B cell (primary cell): ENCODE data around the gene OR6C76. TPM values are rescaled to one million over a fixed set of nuclear protein-coding genes. Genes with fewer than 3 reads are reported as not detected.

ENCODE experiments used
- ATAC-seq: fragments of 200-7000 bp; cut with Tn5 transposase; one replicate; pipeline ENCODE4 v1.10.0; 2021; ENCODE audit warnings: low read depth, mild to moderate bottlenecking, moderate number of reproducible peaks, moderate library complexity
- CTCF ChIA-PET: fragments of 350-600 bp; sonication (Branson Sonifier 250); formaldehyde crosslinking; loops from one replicate; lab custom pipeline; 2021; ENCODE audit warnings: antibody characterized with exemption, inconsistent platforms; lab: Charles Lee
- POLR2A ChIA-PET: fragments of 350-600 bp; sonication (Branson Sonifier 250); formaldehyde crosslinking; loops from one replicate; lab custom pipeline; 2021; ENCODE audit warnings: antibody characterized with exemption; lab: Charles Lee
- DNase-seq: peaks from one replicate; pipeline ENCODE4 v3.0.0; 2013
- H2AFZ ChIP-seq: 2 replicates; pipeline ENCODE4 v1.6.1; 2012; ENCODE audit warnings: mild to moderate bottlenecking, low read depth, low read length; ENCODE audit not compliant: insufficient read depth, poor library complexity, severe bottlenecking
- H3K27ac ChIP-seq, 2 donors: 1 replicate in 1 of 2; 2 replicates in 1 of 2; pipeline ENCODE4 v1.5.1; 2012 to 2013; ENCODE audit warnings: low read length in 2 of 2, mild to moderate bottlenecking in 2 of 2, moderate library complexity in 1 of 2
- H3K27me3 ChIP-seq, 4 experiments: fragments of 200-600 bp in 1 of 4; sonication (generic) in 1 of 4; replicated peaks in 1 of 4; 1 replicate in 2 of 4; 2 replicates in 2 of 4; pipeline versions ENCODE4 v1.6.1 to v1.7.0; 2013 to 2016; ENCODE audit warnings: low read length in 3 of 4, mild to moderate bottlenecking in 2 of 4, mixed read lengths in 1 of 4, moderate library complexity in 1 of 4; ENCODE audit not compliant: insufficient read depth in 4 of 4, control insufficient read depth in 3 of 4; ENCODE audit errors: control extremely low read depth in 1 of 4
- H3K36me3 ChIP-seq, 2 experiments: replicated peaks in 1 of 2; 1 replicate in 1 of 2; 2 replicates in 1 of 2; pipeline versions ENCODE4 v1.6.1 to v1.7.1; 2013; ENCODE audit warnings: low read length in 1 of 2; ENCODE audit not compliant: insufficient read depth in 2 of 2, control insufficient read depth in 1 of 2; ENCODE audit errors: control extremely low read depth in 1 of 2, extremely low read depth in 1 of 2
- H3K4me1 ChIP-seq, 2 donors: fragments of 200-600 bp in 1 of 2; sonication (generic) in 1 of 2; 1 replicate in 1 of 2; 2 replicates in 1 of 2; pipeline versions ENCODE4 v1.5.1 to v1.6.1; 2013 to 2017; ENCODE audit warnings: low read length in 2 of 2; ENCODE audit not compliant: control insufficient read depth in 2 of 2, insufficient read depth in 2 of 2
- H3K4me2 ChIP-seq: replicated peaks from 2 replicates; pipeline ENCODE3; 2012; ENCODE audit warnings: mild to moderate bottlenecking, low read depth, low read length; ENCODE audit not compliant: poor library complexity, severe bottlenecking
- H3K4me3 ChIP-seq, 5 experiments: fragments of 200-600 bp in 1 of 5; sonication (generic) in 1 of 5; 1 replicate in 3 of 5; 2 replicates in 2 of 5; pipeline versions ENCODE4 v1.5.1 to v1.7.0; 2011 to 2016; ENCODE audit warnings: low read length in 4 of 5, mild to moderate bottlenecking in 4 of 5, low read depth in 2 of 5, control low read depth in 1 of 5, moderate library complexity in 1 of 5; ENCODE audit not compliant: insufficient read depth in 1 of 5; ENCODE audit errors: control extremely low read depth in 1 of 5, extremely low read depth in 1 of 5
- H3K79me2 ChIP-seq: fragments of 200-600 bp; sonication (generic); one replicate; pipeline ENCODE4 v1.6.0; 2016; ENCODE audit warnings: low read length; ENCODE audit not compliant: control insufficient read depth, insufficient read depth
- H3K9ac ChIP-seq: fragments of 200-600 bp; sonication (generic); 2 replicates; pipeline ENCODE4 v1.6.1; 2017; ENCODE audit warnings: mild to moderate bottlenecking, low read length, moderate library complexity
- H3K9me3 ChIP-seq, 3 donors: one replicate each; pipeline versions ENCODE4 v1.6.1 to v1.7.1; 2013; ENCODE audit warnings: low read length in 2 of 3; ENCODE audit not compliant: control insufficient read depth in 2 of 3, insufficient read depth in 1 of 3; ENCODE audit errors: control extremely low read depth in 1 of 3
- H4K20me1 ChIP-seq: 2 replicates; pipeline ENCODE4 v1.6.0; 2012; ENCODE audit warnings: mild to moderate bottlenecking, low read length; ENCODE audit not compliant: insufficient read depth, control insufficient read depth, poor library complexity, severe bottlenecking
- H3K27ac Mint-ChIP-seq: one replicate; pipeline ENCODE4 v1.8.0; 2021; ENCODE audit warnings: mixed read lengths
- H3K27me3 Mint-ChIP-seq: one replicate; pipeline ENCODE4 v1.8.0; 2021; ENCODE audit warnings: mixed read lengths
- H3K4me1 Mint-ChIP-seq: one replicate; pipeline ENCODE4 v1.8.0; 2021; ENCODE audit warnings: mixed read lengths
- H3K4me3 Mint-ChIP-seq: one replicate; pipeline ENCODE4 v1.8.0; 2021; ENCODE audit warnings: mixed read lengths
- H3K9me3 Mint-ChIP-seq: one replicate; pipeline ENCODE4 v1.8.0; 2022; ENCODE audit warnings: mixed read lengths; ENCODE audit not compliant: insufficient read depth
- EZH2 ChIP-seq: IDR thresholded peaks from 2 replicates; pipeline ENCODE4 v1.6.1; 2012; ENCODE audit warnings: borderline replicate concordance, low read depth, mild to moderate bottlenecking, moderate library complexity, low read length; ENCODE audit not compliant: insufficient read depth, poor library complexity, severe bottlenecking
- WGBS: methylation state at CpG from one replicate; pipeline ENCODE4 v1.1.5; 2013; ENCODE audit warnings: missing lambda C conversion rate; ENCODE audit not compliant: insufficient coverage; 5-methylcytosine and 5-hydroxymethylcytosine counted together
- intact Hi-C: fragments of 100-400 bp; cut with micrococcal nuclease; formaldehyde crosslinking; loops from one replicate; pipeline ENCODE4 v1.10.0; 2022
- polyA minus RNA-seq: library from RNA; depleted of rRNA, polyadenylated mRNA; stranded (reverse); fragments of >200 nt; gene quantifications from 2 replicates; pipeline ENCODE4 v1.2.3, GENCODE V29; 2012
- polyA plus RNA-seq: library from polyadenylated mRNA; depleted of rRNA; stranded (reverse); fragments of >200 nt; gene quantifications from 2 replicates; pipeline ENCODE4 v1.2.3, GENCODE V29; 2012
- total RNA-seq, 2 donors: library from RNA; stranded (reverse); fragments of 120-200 nt in 1 of 2; gene quantifications; 1 replicate in 1 of 2; 2 replicates in 1 of 2; pipeline versions ENCODE4 v1.2.3 to v1.2.4, GENCODE V29; 2013 to 2022
- TF ChIP-seq, protein P1 (sequence below): fragments of 200-600 bp; IDR thresholded peaks from one replicate; pipeline ENCODE4 v1.8.0; 2022; ENCODE audit warnings: antibody characterized with exemption, mild to moderate bottlenecking

OR6C76 gene
- not detected in 2 replicates for total RNA-seq
- total RNA-seq (2013) = not detected
- polyA plus RNA-seq = not detected in 2 replicates
- not detected in 2 replicates for polyA minus RNA-seq

GRCh38 chr12:55425954-55426353 lies at the start of gene OR6C76:
TSS of gene OR6C76 (plus strand) at chr12:55426254. CDS start at chr12:55426254, 0 bp downstream.
- 100% methylated on average over 1 of the region's 4 CpGs for WGBS
- Histone ChIP-seq H3K9ac (no peak within 1 kb of the TSS), H3K27ac (no peak within 1 kb of the TSS), H3K79me2 (no peaks in the 10 kb centered on the region), H3K4me2 (no peak within 1 kb of the TSS), H4K20me1 (no peaks in the 10 kb centered on the region), H3K9me3 (no peaks in the 10 kb centered on the region), H2AFZ (no peak within 1 kb of the TSS), H3K4me1 (no peaks in the 10 kb centered on the region), H3K36me3 (no peaks in the 10 kb centered on the region), H3K27me3 (peaks cover 0 to 4% (median 0%) of the 10 kb centered on the region in 4 experiments), H3K4me3 (no peak within 1 kb of the TSS)
- CTCF ChIA-PET = no interaction called here
- POLR2A ChIA-PET = no interaction called here
- DNase-seq = no peak
- Mint-ChIP-seq H3K27ac (no peak within 1 kb of the TSS), H3K4me1 (no peaks in the 10 kb centered on the region), H3K4me3 (no peak within 1 kb of the TSS), H3K9me3 (no peaks in the 10 kb centered on the region), H3K27me3 (peaks cover 12% of the 10 kb centered on the region)
- intact Hi-C loops = no loop called here
- no peak for ATAC-seq
- TF ChIP-seq, protein P1, sequence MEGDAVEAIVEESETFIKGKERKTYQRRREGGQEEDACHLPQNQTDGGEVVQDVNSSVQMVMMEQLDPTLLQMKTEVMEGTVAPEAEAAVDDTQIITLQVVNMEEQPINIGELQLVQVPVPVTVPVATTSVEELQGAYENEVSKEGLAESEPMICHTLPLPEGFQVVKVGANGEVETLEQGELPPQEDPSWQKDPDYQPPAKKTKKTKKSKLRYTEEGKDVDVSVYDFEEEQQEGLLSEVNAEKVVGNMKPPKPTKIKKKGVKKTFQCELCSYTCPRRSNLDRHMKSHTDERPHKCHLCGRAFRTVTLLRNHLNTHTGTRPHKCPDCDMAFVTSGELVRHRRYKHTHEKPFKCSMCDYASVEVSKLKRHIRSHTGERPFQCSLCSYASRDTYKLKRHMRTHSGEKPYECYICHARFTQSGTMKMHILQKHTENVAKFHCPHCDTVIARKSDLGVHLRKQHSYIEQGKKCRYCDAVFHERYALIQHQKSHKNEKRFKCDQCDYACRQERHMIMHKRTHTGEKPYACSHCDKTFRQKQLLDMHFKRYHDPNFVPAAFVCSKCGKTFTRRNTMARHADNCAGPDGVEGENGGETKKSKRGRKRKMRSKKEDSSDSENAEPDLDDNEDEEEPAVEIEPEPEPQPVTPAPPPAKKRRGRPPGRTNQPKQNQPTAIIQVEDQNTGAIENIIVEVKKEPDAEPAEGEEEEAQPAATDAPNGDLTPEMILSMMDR = no peak
- TF ChIP-seq EZH2 = no peak

DNA sequence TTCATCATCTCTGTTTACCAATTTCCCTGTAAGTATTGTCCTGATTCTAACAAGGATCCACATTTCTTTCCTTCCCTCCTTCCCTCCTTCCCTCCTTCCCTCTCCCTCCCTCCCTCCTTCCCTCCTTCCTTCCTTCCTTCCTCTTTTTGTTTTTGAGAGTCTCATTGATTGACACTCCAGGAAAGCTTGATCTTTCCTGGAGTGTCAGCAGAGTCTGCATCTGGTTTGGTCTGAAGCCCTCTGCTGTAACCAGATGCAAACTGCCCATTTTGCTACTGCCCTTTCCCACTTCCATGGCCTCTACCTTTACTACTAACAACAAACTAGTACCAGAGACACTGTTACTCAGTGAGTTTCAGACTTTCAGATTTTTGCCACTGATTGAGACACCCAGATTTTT lies 40.2 kb upstream of the OR6C76 start:
- Histone ChIP-seq H2AFZ (no peak overlapping the region), H3K4me2 (no peak overlapping the region), H4K20me1 (no peaks in the 10 kb centered on the region), H3K27ac (no peak overlapping the region), H3K36me3 (no peaks in the 10 kb centered on the region), H3K9me3 (no peaks in the 10 kb centered on the region), H3K9ac (no peak overlapping the region), H3K79me2 (no peaks in the 10 kb centered on the region), H3K4me3 (no peak overlapping the region), H3K27me3 (no peaks in the 10 kb centered on the region), H3K4me1 (no peaks in the 10 kb centered on the region)
- Mint-ChIP-seq H3K4me1 (no peaks in the 10 kb centered on the region), H3K27ac (no peak overlapping the region), H3K4me3 (no peak overlapping the region), H3K9me3 (no peaks in the 10 kb centered on the region), H3K27me3 (peaks cover 7% of the 10 kb centered on the region)
- no peak for DNase-seq
- ChIA-PET CTCF (no interaction called here), POLR2A (no interaction called here)
- no peak for ATAC-seq
- intact Hi-C loops = no loop called here
- no peak for TF ChIP-seq EZH2
- TF ChIP-seq, protein P1 = no peak
